Calu3 (cell line): ENCODE data around the gene CPED1. TPM values are rescaled to one million over a fixed set of nuclear protein-coding genes. Genes with fewer than 3 reads are reported as not detected.

ENCODE experiments used
- BruUV-seq: library from RNA; stranded (reverse); fragments of 400-500 nt; replicated peaks from 2 replicates; lab custom pipeline; 2021; lab: Mats Ljungman, UMichigan
- CTCF ChIA-PET: fragments of 300-600 bp; sonication (Branson Sonifier 250); formaldehyde crosslinking; loops from one replicate; lab custom pipeline; 2022; ENCODE audit warnings: antibody characterized with exemption; lab: Charles Lee
- DNase-seq: peaks from one replicate; pipeline ENCODE4 v3.0.0; 2022
- H3K27ac Mint-ChIP-seq: one replicate; pipeline ENCODE4 v1.8.0; 2022; ENCODE audit warnings: mixed read lengths; ENCODE audit not compliant: unreplicated experiment
- H3K27me3 Mint-ChIP-seq: one replicate; pipeline ENCODE4 v1.8.0; 2022; ENCODE audit warnings: mixed read lengths; ENCODE audit not compliant: unreplicated experiment
- H3K36me3 Mint-ChIP-seq: one replicate; pipeline ENCODE4 v1.8.0; 2022; ENCODE audit warnings: mild to moderate bottlenecking, moderate library complexity, mixed read lengths; ENCODE audit not compliant: insufficient read depth, unreplicated experiment
- H3K4me1 Mint-ChIP-seq: one replicate; pipeline ENCODE4 v1.8.0; 2022; ENCODE audit warnings: mild to moderate bottlenecking, low read depth, mixed read lengths; ENCODE audit not compliant: unreplicated experiment
- H3K4me3 Mint-ChIP-seq: one replicate; pipeline ENCODE4 v1.8.0; 2022; ENCODE audit warnings: mild to moderate bottlenecking, low read depth, moderate library complexity, mixed read lengths; ENCODE audit not compliant: unreplicated experiment
- H3K9me3 Mint-ChIP-seq: one replicate; pipeline ENCODE4 v1.8.0; 2022; ENCODE audit warnings: low read depth, mixed read lengths; ENCODE audit not compliant: unreplicated experiment
- intact Hi-C: fragments of 100-400 bp; cut with micrococcal nuclease; formaldehyde crosslinking; loops from one replicate; pipeline ENCODE4 v1.10.0; 2022; ENCODE audit not compliant: unreplicated experiment
- total RNA-seq: library from RNA; stranded (reverse); gene quantifications from 2 replicates; pipeline ENCODE4 v1.2.3, GENCODE V29; 2022
- TF ChIP-seq, protein P1 (sequence below): fragments of 200-600 bp; IDR thresholded peaks from one replicate; pipeline ENCODE4 v1.8.0; 2022; ENCODE audit warnings: antibody characterized with exemption; ENCODE audit not compliant: unreplicated experiment

The CPED1 gene
- total RNA-seq, 1 experiment from 2014 or later = 0.24 TPM

DNA sequence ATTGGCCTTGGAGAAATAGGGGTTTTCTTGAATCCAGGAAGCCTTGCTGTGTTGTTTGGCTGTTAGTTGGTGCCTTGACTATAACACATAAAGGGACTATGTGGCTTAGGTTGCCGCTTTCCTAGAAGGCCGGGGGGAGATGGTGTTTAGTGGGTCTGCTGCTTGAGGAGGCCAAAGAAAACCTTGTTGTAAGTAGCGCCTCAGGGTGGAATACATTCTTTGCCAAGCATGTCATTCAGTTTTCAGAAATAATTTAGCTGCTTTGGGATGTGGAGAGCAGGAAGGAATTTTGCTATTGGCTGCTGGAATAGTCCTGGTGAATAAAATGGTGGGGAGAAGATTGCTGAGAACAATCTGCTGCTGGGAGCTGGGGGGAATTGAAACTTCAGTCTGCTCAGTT is 207.4 kb downstream of the CPED1 start:
- Mint-ChIP-seq H3K36me3 (no peaks in the 10 kb centered on the region), H3K9me3 (no peaks in the 10 kb centered on the region), H3K27ac (no peak overlapping the region), H3K27me3 (no peaks in the 10 kb centered on the region), H3K4me3 (no peak overlapping the region), H3K4me1 (no peaks in the 10 kb centered on the region)
- CTCF ChIA-PET = no interaction called here
- TF ChIP-seq, protein P1, sequence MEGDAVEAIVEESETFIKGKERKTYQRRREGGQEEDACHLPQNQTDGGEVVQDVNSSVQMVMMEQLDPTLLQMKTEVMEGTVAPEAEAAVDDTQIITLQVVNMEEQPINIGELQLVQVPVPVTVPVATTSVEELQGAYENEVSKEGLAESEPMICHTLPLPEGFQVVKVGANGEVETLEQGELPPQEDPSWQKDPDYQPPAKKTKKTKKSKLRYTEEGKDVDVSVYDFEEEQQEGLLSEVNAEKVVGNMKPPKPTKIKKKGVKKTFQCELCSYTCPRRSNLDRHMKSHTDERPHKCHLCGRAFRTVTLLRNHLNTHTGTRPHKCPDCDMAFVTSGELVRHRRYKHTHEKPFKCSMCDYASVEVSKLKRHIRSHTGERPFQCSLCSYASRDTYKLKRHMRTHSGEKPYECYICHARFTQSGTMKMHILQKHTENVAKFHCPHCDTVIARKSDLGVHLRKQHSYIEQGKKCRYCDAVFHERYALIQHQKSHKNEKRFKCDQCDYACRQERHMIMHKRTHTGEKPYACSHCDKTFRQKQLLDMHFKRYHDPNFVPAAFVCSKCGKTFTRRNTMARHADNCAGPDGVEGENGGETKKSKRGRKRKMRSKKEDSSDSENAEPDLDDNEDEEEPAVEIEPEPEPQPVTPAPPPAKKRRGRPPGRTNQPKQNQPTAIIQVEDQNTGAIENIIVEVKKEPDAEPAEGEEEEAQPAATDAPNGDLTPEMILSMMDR = no peak
- intact Hi-C loops = no loop called here
- DNase-seq = no peak
- BruUV-seq = no TSS peak

DNA sequence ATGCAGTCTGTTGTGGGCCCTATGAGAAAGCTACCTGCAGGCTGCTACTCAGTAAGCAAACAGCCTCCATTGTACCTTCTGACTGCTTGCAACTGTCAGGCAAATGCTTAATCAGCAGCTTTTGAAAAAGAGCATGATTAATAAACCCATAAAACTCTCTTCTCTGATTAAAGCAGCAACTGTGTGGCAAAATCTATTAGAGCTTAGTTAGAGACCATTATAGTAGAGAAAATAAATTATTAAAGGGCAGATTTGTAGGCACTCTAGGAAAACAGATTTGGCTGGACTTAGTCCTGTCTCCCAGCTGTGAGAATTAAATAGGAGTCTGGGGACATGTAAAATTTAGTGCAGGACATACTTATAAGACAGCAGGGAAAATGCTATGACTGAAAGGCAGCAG is 207.8 kb downstream of the CPED1 start:
- H3K27me3 Mint-ChIP-seq = no peaks in the 10 kb centered on the region
- intact Hi-C loops = no loop called here
- no peak for DNase-seq
- no TSS peak for BruUV-seq
- CTCF ChIA-PET = no interaction called here
- TF ChIP-seq, protein P1 = no peak
- H3K9me3 Mint-ChIP-seq = no peaks in the 10 kb centered on the region
- no peaks in the 10 kb centered on the region for H3K4me1 Mint-ChIP-seq
- no peak overlapping the region for H3K27ac Mint-ChIP-seq
- no peak overlapping the region for H3K4me3 Mint-ChIP-seq
- no peaks in the 10 kb centered on the region for H3K36me3 Mint-ChIP-seq

DNA sequence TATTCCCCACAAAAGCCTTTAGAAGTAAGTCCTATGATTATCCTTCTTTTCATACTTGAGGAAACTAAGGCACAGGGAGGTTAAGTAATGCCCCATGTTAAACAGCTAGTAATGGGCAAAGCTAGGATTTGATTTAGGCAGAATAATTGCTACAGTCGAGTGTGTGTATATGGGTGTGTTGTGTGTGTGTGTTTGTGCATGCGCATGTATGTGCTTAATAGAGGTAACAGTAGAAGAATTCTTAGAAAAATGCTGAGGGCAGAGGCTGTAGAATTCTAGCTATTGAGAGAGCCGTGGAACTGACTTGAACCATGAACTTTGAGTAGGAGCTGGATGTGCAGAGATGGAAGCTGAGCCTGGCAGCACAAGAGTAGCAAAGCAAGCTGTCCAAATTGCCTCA is 208.9 kb downstream of the CPED1 start:
- no peaks in the 10 kb centered on the region for H3K4me1 Mint-ChIP-seq
- H3K9me3 Mint-ChIP-seq = no peaks in the 10 kb centered on the region
- TF ChIP-seq, protein P1 = no peak
- H3K36me3 Mint-ChIP-seq = no peaks in the 10 kb centered on the region
- H3K27ac Mint-ChIP-seq = no peak overlapping the region
- intact Hi-C loops = no loop called here
- DNase-seq = no peak
- H3K27me3 Mint-ChIP-seq = no peaks in the 10 kb centered on the region
- no peak overlapping the region for H3K4me3 Mint-ChIP-seq
- BruUV-seq = no TSS peak
- CTCF ChIA-PET = no interaction called here

DNA sequence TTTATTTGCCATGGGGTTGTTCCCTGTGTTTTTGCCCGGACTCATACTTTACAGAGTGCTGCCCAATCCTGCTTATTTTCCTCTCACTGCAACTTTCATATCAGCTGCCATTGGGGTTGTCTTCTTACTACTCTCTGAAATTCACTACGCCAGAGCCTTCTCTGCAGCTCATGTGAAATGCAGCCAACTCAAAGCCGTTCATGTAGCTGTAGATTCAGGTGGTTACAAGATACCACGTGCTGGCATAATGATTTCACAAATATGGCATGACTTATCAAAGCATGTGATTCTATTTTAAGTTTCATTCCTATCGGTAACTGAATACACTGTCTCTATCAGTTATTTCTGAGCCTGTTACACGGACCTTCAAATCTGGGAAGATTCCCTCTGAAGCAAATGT is 210.0 kb downstream of the CPED1 start:
- H3K9me3 Mint-ChIP-seq = no peaks in the 10 kb centered on the region
- no peaks in the 10 kb centered on the region for H3K4me1 Mint-ChIP-seq
- no peak for DNase-seq
- H3K27me3 Mint-ChIP-seq = no peaks in the 10 kb centered on the region
- TF ChIP-seq, protein P1 = no peak
- no peaks in the 10 kb centered on the region for H3K36me3 Mint-ChIP-seq
- intact Hi-C loops = no loop called here
- no peak overlapping the region for H3K27ac Mint-ChIP-seq
- no peak overlapping the region for H3K4me3 Mint-ChIP-seq
- CTCF ChIA-PET = interaction anchor here (1.4 kb wide), 1 partner anchor 19 kb away, joined by 4 read pairs; no protein-coding TSS in a partner anchor
- no TSS peak for BruUV-seq

DNA sequence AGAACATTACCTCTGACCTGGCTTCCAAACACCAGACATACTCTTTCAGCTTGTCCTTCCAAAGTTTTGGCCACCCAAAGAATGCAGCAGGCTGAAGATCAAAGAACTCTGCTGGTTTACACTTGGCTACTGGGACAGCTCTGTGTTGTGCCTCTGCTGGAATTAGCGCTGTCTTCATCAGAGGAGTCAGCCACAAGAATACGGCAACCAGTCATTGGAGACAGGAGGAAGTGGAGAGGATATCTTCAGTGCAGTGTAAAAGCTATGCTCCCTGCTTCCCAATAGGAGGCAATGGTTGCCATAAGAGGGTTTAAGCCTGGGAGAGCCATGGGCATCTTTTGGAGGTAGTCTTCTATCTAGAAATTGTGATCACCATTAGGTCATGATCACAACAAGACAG is 213.6 kb downstream of the CPED1 start:
- no peaks in the 10 kb centered on the region for H3K27me3 Mint-ChIP-seq
- H3K4me3 Mint-ChIP-seq = no peak overlapping the region
- no peaks in the 10 kb centered on the region for H3K9me3 Mint-ChIP-seq
- TF ChIP-seq, protein P1 = no peak
- intact Hi-C loops = no loop called here
- BruUV-seq = no TSS peak
- no peaks in the 10 kb centered on the region for H3K4me1 Mint-ChIP-seq
- DNase-seq = no peak
- CTCF ChIA-PET = no interaction called here
- H3K36me3 Mint-ChIP-seq = no peaks in the 10 kb centered on the region
- H3K27ac Mint-ChIP-seq = no peak overlapping the region
